ENCODE results near the gene GPR142.
"Not testable (repeated sequence)": the region's sequence is repeated elsewhere in the genome, so short reads cannot be mapped to it uniquely, and the experiment has no call there.

Gene GPR142

GRCh38 chr17:74390680-74391653 lies 23.7 kb downstream of the GPR142 start:
- in situ Hi-C loops (cut with MboI; ENCODE audit: low sequenced_read_pairs) = no loop called here

GRCh38 chr17:74391771-74392170 lies 24.5 kb downstream of the GPR142 start:
- in situ Hi-C loops (cut with MboI; ENCODE audit: low sequenced_read_pairs) = no loop called here

- in situ Hi-C loops (cut with MboI; ENCODE audit: low sequenced_read_pairs) = no loop called here
Observed at GRCh38 chr17:74392848-74393247, 25.5 kb downstream of the GPR142 start.

- in situ Hi-C loops (cut with MboI; ENCODE audit: low sequenced_read_pairs) = no loop called here
Observed at GRCh38 chr17:74393346-74393942, 26.1 kb downstream of the GPR142 start.

GRCh38 chr17:74394275-74394950 lies 27.1 kb downstream of the GPR142 start:
- in situ Hi-C loops (cut with MboI; ENCODE audit: low sequenced_read_pairs) = no loop called here

- in situ Hi-C loops (cut with MboI; ENCODE audit: low sequenced_read_pairs) = no loop called here
Observed at GRCh38 chr17:74394977-74395376, 27.7 kb downstream of the GPR142 start.

- in situ Hi-C loops (cut with MboI; ENCODE audit: low sequenced_read_pairs) = no loop called here
Observed at GRCh38 chr17:74396567-74396966, 29.3 kb downstream of the GPR142 start.

- in situ Hi-C loops (cut with MboI; ENCODE audit: low sequenced_read_pairs) = no loop called here
Observed at GRCh38 chr17:74402048-74402447, 34.7 kb downstream of the GPR142 start.

GRCh38 chr17:74403512-74404137 lies 36.3 kb downstream of the GPR142 start:
- in situ Hi-C loops (cut with MboI; ENCODE audit: low sequenced_read_pairs) = no loop called here

GRCh38 chr17:74404218-74404617 lies 36.9 kb downstream of the GPR142 start:
- in situ Hi-C loops (cut with MboI; ENCODE audit: low sequenced_read_pairs) = no loop called here

GRCh38 chr17:74404789-74405188 lies 37.5 kb downstream of the GPR142 start:
- in situ Hi-C loops (cut with MboI; ENCODE audit: low sequenced_read_pairs) = no loop called here

GRCh38 chr17:74405311-74405710 lies 38.0 kb downstream of the GPR142 start:
- in situ Hi-C loops (cut with MboI; ENCODE audit: low sequenced_read_pairs) = not testable (repeated sequence)

- in situ Hi-C loops (cut with MboI; ENCODE audit: low sequenced_read_pairs) = no loop called here
Observed at GRCh38 chr17:74407384-74407783, 40.1 kb downstream of the GPR142 start.

- in situ Hi-C loops (cut with MboI; ENCODE audit: low sequenced_read_pairs) = no loop called here
Observed at GRCh38 chr17:74408262-74408661, 41.0 kb downstream of the GPR142 start.

GRCh38 chr17:74408815-74409214 lies 41.5 kb downstream of the GPR142 start:
- in situ Hi-C loops (cut with MboI; ENCODE audit: low sequenced_read_pairs) = no loop called here

- in situ Hi-C loops (cut with MboI; ENCODE audit: low sequenced_read_pairs) = no loop called here
Observed at GRCh38 chr17:74410001-74410443, 42.7 kb downstream of the GPR142 start.

- in situ Hi-C loops (cut with MboI; ENCODE audit: low sequenced_read_pairs) = no loop called here
Observed at GRCh38 chr17:74412581-74412980, 45.3 kb downstream of the GPR142 start.

- in situ Hi-C loops (cut with MboI; ENCODE audit: low sequenced_read_pairs) = no loop called here
Observed at GRCh38 chr17:74413491-74413890, 46.2 kb downstream of the GPR142 start.

- in situ Hi-C loops (cut with MboI; ENCODE audit: low sequenced_read_pairs) = no loop called here
Observed at GRCh38 chr17:74414510-74414909, 47.2 kb downstream of the GPR142 start.

GRCh38 chr17:74415608-74416396 lies 48.5 kb downstream of the GPR142 start:
- in situ Hi-C loops (cut with MboI; ENCODE audit: low sequenced_read_pairs) = no loop called here

Data from hTERT RPE-1 (cell line).